ENCODE results near the gene FPR1.
A peak's percentile ranks its signal among the peaks of the same experiment; 100 is the strongest.

Gene FPR1

GRCh38 chr19:51733742-51734522 lies 17.7 kb downstream of the FPR1 start:
- no peak for DNase-seq

GRCh38 chr19:51729781-51730180 lies 21.9 kb downstream of the FPR1 start:
- DNase-seq, result no peak

- no peak for DNase-seq
These were observed 24.3 kb downstream of the FPR1 start for GRCh38 chr19:51727349-51727880.

GRCh38 chr19:51726049-51726448 lies 25.6 kb downstream of the FPR1 start:
- DNase-seq, result no peak

GRCh38 chr19:51724543-51724942 lies 27.1 kb downstream of the FPR1 start:
- no peak for DNase-seq

GRCh38 chr19:51722492-51722891 lies 29.2 kb downstream of the FPR1 start:
- no peak for DNase-seq

- DNase-seq, result no peak
These were observed 29.8 kb downstream of the FPR1 start for GRCh38 chr19:51721905-51722304.

- DNase-seq, result no peak
These were observed 32.3 kb downstream of the FPR1 start for GRCh38 chr19:51719251-51719988.

- DNase-seq, result no peak
These were observed 34.8 kb downstream of the FPR1 start for GRCh38 chr19:51716925-51717324.

GRCh38 chr19:51715850-51716249 lies 35.8 kb downstream of the FPR1 start:
- no peak for DNase-seq

GRCh38 chr19:51714848-51715247 lies 36.8 kb downstream of the FPR1 start:
- DNase-seq, result no peak

- DNase-seq, result no peak
These were observed 38.1 kb downstream of the FPR1 start for GRCh38 chr19:51713319-51714285.

- no peak for DNase-seq
These were observed 39.1 kb downstream of the FPR1 start for GRCh38 chr19:51712461-51713081.

GRCh38 chr19:51711702-51712101 lies 40.0 kb downstream of the FPR1 start:
- no peak for DNase-seq

- no peak for DNase-seq
These were observed 41.5 kb downstream of the FPR1 start for GRCh38 chr19:51710163-51710562.

- no peak for DNase-seq
These were observed 42.1 kb downstream of the FPR1 start for GRCh38 chr19:51709575-51709974.

- DNase-seq, result no peak
These were observed 42.9 kb downstream of the FPR1 start for GRCh38 chr19:51708811-51709210.

GRCh38 chr19:51706885-51707284 lies 44.8 kb downstream of the FPR1 start:
- no peak for DNase-seq

GRCh38 chr19:51706296-51706695 lies 45.4 kb downstream of the FPR1 start:
- DNase-seq, result no peak

- DNase-seq, result no peak
These were observed 47.1 kb downstream of the FPR1 start for GRCh38 chr19:51704626-51705025.

- DNase-seq, result peak; percentile 96
These were observed 47.8 kb downstream of the FPR1 start for GRCh38 chr19:51703575-51704515.
